Stimulated activated CD4-positive, alpha-beta T cell treated with anti-CD3 and anti-CD28 coated beads, Interleukin-1b, Interleukin-23, amount 100 ng/mL, for 4 hours (primary cell): ENCODE data around the gene DHX36.

Source experiments
- DNase-seq, 2 donors: peaks; one replicate each; pipeline ENCODE4 v3.0.0-alpha.2; 2020; ENCODE audit warnings: low read depth in 2 of 2

DHX36 gene

GRCh38 chr3:154323891-154324738 is at the start of gene DHX36:
Gene DHX36 (minus strand): TSS chr3:154324487. CDS start chr3:154324416, 71 bp downstream.
- peak; percentile 75 to 82 for DNase-seq

GRCh38 chr3:154367221-154367620 is 42.9 kb upstream of the DHX36 start:
- DNase-seq: no peak

GRCh38 chr3:154364849-154365248 is 40.6 kb upstream of the DHX36 start:
- no peak for DNase-seq

- DNase-seq: no peak
These were observed 36.8 kb upstream of the DHX36 start for GRCh38 chr3:154361099-154361498.

GRCh38 chr3:154356009-154356408 is 31.7 kb upstream of the DHX36 start:
- no peak for DNase-seq

- no peak for DNase-seq
These were observed 24.9 kb upstream of the DHX36 start for GRCh38 chr3:154349223-154349622.

- no peak for DNase-seq
These were observed 21.3 kb upstream of the DHX36 start for GRCh38 chr3:154345422-154346122.

GRCh38 chr3:154338570-154338969 is 14.3 kb upstream of the DHX36 start:
- no peak for DNase-seq

GRCh38 chr3:154338008-154338407 is 13.7 kb upstream of the DHX36 start:
- no peak for DNase-seq

- DNase-seq: no peak
These were observed 10.7 kb upstream of the DHX36 start for GRCh38 chr3:154334973-154335420.

- DNase-seq: no peak
These were observed 3.6 kb upstream of the DHX36 start for GRCh38 chr3:154327871-154328270.

- no peak for DNase-seq
These were observed 632 bp upstream of the DHX36 start for GRCh38 chr3:154324919-154325318.

GRCh38 chr3:154316974-154317767 is 7.1 kb downstream of the DHX36 start:
- no peak for DNase-seq

- no peak for DNase-seq
These were observed 10.1 kb downstream of the DHX36 start for GRCh38 chr3:154314152-154314551.

GRCh38 chr3:154310840-154311239 is 13.4 kb downstream of the DHX36 start:
- DNase-seq: no peak

- no peak for DNase-seq
These were observed 16.9 kb downstream of the DHX36 start for GRCh38 chr3:154307363-154307762.

- DNase-seq: no peak
These were observed 19.4 kb downstream of the DHX36 start for GRCh38 chr3:154304936-154305335.

- no peak for DNase-seq
These were observed 20.0 kb downstream of the DHX36 start for GRCh38 chr3:154304116-154304786.

GRCh38 chr3:154301561-154301960 is 22.7 kb downstream of the DHX36 start:
- no peak for DNase-seq

GRCh38 chr3:154294016-154294415 is 30.3 kb downstream of the DHX36 start:
- no peak for DNase-seq

GRCh38 chr3:154290187-154290586 is 34.1 kb downstream of the DHX36 start:
- no peak for DNase-seq

GRCh38 chr3:154285221-154285620 is 39.1 kb downstream of the DHX36 start:
- no peak for DNase-seq
